GM19395 (cell line): ENCODE data around the gene COMMD1.
"Not testable (repeated sequence)": the region's sequence is repeated elsewhere in the genome, so short reads cannot be mapped to it uniquely, and the experiment has no call there.

ENCODE experiments used
- ATAC-seq: cut with Tn5 transposase; IDR thresholded peaks from one replicate; pipeline ENCODE4 v1.9.1; 2021; ENCODE audit warnings: mild to moderate bottlenecking, moderate library complexity; ENCODE audit not compliant: unreplicated experiment

The COMMD1 gene

DNA sequence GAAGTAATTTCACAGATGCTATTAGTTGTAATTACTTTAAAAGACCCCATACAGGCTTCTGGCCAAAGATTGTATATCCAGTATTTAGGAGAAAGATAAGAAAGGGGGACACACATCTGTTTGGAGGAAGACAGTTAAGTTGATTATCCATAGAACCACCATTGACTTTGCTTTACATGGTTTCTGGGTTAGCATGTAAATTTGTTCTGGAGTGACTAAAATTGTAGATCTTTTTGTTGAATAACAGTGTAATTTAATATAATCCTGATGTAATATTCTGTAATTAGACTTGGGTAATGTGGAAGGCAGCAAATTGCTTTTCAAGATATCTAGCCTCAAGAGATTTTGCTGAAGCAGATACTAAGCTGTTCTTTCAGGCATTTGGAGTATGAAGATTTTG is 17.2 kb downstream of the COMMD1 start:
- ATAC-seq: no peak

DNA sequence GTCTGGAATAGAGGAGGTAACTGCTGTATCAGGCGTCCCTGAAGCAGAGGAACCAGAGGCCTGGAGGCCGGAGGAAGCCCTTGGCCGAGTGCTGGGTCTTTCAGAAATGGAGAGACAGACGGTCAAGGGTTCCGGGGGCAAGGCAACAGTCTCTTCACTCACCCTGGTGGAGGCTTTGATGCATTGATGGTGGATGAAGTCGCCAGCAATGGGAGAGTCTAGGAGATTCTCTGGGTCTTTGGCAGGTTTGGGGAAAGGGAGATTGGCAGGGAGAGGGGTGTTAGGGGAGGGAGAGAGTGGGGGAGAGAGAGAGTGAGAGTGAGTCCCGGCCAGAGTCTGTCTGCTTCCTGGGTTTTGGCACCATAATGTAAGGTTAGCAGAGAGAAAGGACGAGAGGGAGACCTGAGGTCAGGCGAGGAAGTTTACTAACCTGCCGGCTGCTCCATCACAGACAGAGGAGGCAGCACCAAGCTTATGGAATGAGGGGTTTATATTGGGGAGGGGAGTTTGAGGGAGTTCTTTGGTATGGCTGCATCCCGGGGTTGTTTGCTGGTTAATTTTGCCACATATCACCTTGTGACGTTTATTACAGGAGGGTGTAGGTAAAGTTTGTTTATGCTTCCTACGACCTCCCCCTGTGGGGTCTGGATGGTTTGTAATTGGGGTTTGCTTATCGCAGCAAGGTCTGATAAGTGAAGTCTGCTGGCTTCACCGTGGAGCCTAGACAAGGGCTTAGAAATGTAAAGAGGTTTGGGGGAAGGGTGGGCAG is 19.6 kb downstream of the COMMD1 start:
- no peak for ATAC-seq

DNA sequence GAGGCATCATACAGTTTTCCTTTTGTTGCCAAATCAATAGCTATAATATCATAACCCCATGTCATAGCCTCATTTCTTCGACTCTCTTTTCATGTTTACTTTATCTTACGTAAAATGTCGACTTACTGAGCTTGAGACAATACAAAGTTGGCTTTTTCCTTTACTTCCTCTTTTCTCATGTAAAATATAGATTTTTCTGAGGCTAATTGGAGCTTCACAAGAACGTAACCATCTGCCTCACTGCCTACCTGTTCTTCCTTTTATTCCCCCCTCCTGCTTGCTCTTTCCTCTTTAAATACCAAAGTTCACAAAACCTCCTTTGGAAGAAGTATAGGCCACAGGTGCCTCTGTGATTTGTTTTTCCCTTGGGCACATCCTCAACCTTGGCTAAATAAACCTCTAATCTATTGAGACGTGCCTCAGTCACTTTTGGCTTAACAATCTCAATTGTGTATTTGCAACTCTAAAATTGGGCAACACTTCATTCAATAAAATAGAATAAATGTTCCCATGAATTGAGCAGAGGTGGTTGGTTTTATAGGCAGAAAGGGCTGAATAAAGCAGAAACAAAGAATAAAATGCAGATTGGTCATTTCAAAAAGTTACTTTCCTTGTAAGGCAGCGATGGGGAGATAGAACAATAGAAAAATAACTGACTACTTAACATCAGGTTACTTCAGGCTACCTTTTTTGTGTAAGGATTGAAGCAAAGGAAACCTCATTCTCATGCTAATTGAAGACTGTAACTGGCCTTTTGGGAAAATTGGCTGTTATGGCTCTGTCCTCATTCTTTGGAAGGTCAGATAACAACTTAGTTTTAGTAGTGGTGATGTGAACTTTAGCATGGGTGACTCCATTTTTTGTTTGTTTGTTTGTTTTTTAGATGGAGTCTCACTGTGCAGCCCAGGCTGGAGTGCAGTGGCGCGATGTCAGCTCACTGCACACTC is 21.3 kb downstream of the COMMD1 start:
- no peak for ATAC-seq

DNA sequence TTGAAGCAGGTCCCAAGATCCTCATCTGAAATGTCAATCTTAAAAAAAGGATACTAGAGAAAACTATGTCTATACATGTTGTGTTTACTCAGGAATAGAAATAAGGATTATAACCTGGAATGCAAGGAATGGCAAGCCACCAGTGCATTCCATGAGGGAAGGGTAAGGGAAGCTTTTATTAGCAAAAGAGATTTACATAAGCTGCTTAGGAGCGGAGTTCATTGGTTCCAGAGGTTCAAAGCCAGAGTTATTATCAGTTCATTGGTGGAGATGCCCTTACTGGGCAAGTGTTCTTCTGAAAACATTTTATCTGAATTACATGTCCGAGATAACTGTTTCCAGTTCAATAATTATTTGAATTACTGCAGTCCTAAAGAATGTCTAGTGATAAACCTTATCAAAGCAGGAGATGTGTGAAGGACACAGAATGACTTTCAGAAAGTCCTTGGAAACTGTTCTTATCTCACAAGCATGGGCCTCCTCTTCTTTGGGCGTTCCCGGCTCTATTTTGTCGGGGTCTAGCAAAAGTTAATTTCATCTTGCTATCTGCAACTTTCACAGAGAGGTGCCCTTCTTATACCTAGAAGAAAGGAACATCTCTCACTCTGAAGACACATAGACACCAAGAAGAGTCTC is 23.5 kb downstream of the COMMD1 start:
- ATAC-seq: no peak

DNA sequence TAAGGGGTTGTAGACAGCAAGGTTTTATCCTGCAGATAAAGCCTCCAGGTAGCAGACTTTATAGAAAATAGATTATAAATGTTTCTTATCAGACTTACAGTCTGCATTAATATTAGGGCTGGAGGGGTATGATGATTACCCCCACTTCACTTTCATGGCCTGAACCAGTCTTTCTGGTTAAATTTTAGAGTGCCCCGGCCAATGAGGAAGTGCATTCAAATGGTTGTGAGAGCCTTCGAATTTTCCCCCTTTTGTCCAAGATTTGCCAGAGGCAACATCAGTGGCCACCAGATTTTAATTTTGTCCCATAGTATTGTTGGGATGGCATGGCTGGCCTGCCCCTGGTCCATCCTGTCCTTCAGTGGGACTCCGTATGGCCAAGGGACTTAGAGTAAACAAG is 31.6 kb downstream of the COMMD1 start:
- no peak for ATAC-seq

DNA sequence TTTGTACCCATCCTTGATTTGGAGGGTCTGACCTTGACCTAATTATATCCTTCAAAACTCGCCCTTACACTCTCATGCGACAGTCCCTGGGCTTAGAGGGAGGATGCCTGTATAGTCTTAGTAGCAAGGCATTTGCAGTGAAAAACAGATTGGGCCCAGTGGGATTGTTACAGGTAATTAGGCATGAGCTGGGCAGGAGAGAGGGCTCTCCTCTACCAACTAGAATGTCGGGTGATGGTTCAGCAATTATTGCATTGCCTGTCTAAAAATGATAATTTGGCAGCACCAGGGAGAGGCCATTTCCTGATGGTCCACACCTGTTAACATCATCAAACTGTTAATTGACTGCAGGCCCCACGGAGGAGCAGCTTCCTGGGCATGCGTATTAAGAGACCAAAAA is 32.4 kb downstream of the COMMD1 start:
- no peak for ATAC-seq

DNA sequence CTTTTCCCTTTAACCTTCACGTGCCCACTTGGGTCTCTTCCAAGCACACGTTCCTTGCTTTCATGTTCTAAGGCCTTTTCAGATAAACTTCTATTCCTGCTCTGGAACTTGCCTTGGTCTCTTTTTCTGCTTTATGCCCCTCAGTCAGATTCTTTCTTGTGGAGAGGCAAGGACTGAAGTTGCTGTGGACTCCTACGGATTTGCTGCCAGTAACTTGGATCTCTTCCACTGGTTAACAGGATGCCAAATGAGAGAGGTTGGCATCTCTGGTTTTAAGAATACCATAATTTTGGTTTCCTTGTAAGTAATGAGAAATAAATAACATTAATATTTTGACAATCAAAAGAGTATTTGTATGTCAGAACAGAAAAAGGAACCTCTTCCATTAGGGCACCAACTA is 33.0 kb downstream of the COMMD1 start:
- no peak for ATAC-seq

DNA sequence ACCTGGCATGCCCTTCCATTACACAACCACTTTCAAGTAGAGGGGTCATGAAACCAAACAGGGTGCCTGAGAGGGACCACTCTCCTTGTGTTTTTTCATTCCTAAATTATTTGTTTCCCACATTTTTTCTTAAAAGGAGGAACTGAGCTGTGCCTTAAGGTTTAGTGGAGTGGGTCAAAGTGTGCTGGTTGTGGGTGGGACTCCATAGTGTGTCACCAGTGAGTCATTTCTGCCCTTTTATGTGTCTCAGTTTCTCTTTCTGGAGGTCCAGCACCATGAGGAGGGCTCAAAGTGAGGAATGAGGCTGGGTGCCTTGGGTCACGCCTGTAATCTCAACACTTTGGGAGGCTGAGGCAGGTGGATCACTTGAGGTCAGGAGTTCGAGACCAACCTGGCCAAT is 37.8 kb downstream of the COMMD1 start:
- peak; percentile 66 for ATAC-seq

DNA sequence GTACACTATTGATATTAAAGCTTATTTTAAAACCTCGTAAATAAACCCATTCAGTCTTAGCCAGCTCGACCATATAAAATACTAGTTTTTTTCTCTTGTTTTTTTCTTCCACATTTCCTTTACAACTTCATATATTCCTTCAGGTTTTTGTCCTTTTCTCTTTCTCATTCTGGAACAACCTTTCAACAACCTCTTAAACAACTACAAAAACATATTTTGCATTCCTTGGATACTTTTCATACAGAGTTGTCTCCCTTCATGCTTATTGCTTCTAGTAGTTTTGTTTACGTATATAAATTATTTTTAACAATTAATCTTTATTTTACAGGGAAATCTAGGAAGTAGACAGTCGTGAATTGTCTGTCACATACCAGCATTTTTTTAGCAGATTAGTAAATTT is 41.2 kb downstream of the COMMD1 start:
- ATAC-seq: no peak

DNA sequence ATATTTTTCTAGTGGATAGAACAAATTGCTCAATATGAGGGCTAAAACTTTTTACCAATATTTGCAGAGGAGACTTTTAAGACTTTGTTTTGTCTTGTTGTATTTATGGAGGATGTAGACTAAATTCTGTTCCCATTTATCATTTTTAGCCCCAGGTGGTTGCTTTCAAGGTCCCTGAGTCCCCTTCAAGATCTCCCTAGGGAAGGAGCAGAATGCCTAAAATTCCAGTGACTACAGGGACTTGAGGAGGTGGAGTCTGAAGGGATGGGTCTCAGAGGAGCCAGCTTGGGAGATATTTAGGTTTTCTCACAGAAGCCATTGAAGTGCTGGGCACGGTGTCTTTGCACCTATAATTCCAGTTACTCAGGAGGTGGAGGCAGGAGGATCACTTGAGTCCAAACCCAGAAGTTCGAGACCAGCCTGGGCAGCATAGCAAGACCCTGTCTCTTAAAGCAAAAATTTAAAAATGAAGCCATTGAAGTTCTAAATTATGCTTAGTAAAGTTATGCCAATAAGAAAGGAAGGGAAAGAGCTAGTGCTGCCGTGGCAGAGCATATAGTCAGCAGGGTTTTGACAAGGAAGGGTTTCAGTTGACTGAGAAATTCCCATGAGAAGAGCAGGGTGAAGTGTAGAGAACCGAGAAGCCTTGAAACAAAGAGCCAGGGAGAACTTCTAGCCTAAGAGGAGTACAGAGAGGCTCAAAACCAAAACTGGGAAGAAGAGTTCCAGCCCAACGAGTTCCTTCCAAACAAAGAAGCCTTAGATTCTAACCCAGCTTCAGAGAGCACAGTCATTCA is 43.4 kb downstream of the COMMD1 start:
- ATAC-seq: no peak

DNA sequence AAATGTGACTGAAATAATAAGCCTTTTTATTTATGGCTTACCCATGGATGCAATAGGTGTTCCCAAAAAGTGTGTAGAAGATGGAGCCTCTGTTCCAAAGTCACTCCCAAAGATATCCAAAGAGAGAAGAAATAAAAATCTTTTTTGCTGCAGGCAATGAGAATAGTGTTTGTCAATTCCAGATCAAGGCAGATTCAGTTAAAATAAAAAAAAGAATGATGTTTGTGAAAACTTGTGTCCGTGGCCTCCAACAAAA is 43.9 kb downstream of the COMMD1 start:
- ATAC-seq: no peak

DNA sequence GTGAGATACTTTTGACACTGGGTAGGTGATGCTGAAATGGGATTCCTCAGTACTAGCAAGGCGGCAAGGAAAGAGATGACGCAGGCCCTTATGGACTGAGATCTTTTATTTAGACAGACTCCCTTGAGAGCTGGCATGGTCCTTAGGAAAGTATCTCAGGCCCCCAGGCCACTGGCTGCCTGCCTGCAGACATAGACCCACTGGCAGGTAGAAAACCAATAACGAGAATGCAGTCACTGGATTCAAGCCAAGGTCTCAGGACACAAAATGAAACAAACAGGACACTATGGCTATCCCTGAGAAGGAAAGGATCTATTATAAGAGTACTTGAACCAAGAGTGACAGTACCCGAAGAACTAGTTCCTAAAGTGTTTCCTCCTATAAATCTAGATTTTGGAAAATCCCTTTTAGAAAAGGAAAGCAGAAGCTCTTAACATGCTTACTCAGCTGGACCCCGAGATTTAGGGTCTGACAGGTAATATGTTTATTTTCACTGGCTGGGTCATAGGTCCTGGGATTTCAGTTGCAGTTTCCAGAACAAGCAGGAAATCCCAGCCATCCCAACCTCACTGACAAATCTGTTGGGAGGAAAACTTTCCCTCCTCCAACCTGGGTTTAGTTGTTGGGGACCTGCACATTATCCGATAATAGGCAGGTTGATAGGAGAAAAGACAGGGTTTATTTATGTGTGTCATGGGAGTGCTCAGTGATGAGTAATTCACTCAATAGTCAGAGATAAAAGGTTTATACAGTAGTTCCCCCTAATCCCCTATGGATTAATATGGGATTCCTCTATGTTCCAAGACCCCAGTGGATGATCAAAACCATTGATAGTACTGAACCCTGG is 44.5 kb downstream of the COMMD1 start:
- no peak for ATAC-seq

DNA sequence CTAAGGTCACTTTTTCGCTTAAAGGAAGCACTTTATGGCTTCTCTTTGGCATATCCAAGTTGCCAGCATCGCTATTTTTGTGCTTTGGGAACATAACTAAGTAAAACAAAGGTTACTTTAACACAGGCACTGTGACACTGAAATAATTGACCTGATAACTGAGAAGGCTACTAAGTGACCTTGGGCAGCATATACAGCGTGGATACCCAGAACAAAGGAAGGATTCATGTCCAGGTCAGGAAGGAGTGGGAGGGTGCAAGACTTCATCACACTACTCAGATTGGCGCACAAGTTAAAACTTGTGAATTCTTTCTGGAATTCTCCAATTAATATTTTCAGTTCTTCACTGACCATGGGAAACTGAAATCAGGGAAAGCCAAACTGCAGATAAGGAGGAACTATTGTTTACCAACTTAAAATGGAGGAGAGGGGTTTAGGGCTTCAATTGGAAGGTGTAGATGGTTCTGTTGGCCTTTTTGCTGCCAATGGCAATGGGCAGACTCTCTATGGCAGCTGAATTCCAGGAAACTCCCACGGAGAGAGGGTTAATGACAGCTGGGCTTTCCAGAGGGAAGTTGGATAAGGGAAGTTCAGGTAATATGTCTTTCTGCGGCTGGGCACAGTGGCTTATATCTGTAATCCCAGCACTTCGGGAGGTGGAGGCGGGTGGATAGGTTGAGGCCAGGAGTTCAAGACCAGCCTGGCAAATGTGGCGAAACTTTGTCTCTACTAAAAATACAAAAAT is 45.3 kb downstream of the COMMD1 start:
- no peak for ATAC-seq

DNA sequence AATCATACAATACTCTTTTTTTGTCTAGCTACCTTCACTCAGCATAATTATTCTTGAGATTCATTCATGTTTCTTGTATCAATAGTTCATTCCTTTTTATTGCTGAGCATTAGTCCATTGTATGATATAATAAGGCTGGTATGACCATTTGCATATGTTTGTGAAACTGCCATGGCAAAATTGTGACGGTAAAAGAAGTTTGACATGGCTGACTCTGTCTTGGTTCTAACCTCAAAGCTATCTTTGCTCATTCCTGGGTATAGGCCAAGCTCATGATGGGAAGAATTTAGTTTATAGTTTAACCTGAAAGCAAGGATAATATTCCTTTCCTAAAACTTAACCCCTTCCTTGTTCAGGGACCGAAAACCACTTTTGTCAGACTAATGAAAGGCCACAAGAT is 46.4 kb downstream of the COMMD1 start:
- ATAC-seq: no peak

DNA sequence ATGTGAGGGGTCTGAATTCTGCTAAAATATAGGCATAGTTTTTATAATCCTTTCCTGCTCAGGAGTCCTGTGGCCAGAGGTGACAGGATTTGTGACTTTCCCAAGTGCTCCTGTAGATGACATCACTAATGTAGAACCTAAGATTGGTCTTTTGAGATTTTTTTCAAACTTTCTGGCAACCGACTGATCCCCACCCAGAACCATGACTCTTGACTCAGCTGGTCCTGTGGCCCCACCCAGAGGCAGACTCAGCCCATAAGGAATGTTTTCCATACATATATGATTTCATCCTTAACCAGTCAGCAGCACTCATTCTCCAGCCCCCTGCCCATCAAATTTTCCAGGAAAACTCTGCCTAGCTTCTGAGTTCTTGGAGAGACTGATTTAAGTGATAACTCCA is 46.8 kb downstream of the COMMD1 start:
- no peak for ATAC-seq

DNA sequence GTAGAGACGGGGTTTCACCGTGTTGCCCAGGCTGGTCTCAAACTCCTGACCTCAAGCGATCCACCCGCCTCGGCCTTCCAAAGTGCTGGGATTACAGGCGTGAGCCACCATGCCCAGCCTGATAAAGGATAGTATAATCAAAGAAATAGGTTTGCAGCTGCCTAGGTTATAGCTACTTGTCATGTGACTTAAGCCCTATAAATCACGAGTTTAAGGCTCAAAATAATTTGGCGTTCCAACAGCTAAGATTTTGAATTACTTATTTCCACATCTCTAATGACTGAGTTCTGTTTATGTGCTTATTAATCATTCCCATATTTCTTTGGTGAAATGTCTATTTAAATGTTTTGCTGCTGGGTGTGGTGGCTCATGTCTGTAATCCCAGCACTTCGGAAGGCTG is 49.4 kb downstream of the COMMD1 start:
- not testable (repeated sequence) for ATAC-seq

DNA sequence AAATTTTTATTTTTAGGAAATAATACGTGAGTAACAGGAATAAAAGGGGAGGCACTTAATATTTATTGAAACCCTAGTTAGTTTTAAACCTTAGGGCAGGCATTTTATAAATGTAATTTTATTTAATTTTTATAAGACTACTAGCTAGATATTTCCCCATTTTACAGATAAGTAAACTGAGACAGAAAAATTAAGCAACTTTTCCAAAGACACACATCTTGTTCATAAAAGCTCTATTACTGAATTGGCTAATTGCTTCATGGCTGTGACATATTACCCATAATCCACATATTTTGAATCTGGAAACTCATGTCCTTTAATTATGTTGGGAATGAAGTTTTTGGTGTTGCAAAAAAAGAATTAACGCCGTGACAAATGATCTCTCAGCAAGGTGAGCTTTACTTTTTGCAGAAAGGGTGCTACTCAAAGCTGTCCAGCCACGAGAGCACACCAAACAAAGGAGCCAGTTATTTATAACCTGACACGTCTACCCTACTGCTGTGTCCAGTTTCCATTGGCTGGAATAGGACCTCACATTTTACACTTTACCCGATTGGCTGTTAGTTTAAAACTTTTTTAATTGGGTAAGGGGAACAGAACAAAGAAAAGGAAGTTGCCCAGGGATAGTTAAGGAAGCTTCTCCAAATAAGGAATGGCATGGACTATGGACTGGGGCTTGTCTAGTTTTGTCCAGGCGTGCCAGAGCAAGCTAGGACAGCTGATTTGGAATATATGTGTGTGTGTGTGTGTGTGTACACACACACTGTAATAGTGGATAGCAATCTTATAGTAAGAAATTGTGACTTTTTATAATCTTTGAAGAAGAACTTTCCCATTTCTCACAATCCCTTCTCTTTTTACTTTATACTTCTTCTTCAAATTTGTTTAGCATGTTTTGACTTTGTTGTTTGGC is 54.2 kb downstream of the COMMD1 start:
- ATAC-seq: no peak

DNA sequence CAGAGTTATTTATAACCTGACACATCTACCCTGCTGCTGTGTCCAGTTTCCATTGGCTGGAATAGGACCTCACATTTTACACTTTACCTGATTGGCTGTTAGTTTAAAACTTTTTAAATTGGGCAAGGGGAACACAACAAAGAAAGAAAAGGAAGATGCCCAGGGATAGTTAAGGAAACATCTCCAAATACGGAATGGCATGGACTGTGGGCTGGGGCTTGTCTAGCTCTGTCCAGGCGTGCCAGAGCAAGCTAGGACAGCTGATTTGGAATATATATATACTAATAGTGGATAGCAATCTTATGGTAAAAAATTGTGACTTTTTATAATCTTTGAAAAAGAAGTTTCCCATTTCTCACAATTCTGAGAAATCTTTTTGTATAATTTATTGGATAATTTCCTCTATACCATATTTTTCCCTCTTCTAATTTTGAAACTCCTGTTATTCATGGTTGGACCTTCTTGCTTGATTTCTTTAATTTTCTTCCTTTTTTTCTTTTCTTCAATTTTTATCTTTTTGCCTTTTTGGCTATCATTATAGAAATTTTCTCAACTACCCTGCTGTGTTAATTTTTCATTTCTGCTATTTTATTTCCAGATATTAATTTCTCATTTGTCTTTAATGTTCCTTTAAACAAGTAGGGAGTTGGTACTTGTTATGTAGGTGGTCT is 55.9 kb downstream of the COMMD1 start:
- ATAC-seq: no peak
